Activated CD8-positive, alpha-beta T cell treated with anti-CD3 and anti-CD28 coated beads, Interleukin-2, amount 10 ng/mL, durations not matched to agents 7 days and 5 days (primary cell): ENCODE data around the gene PRR19. TPM values are rescaled to one million over a fixed set of nuclear protein-coding genes. Genes with fewer than 3 reads are reported as not detected.

Source experiments
- ATAC-seq: fragments of 150-1000 bp; cut with Tn5 transposase; one replicate; pipeline ENCODE4 v1.10.0; 2021; ENCODE audit warnings: moderate library complexity
- CTCF ChIA-PET: fragments of 350-600 bp; sonication (Branson Sonifier 250); formaldehyde crosslinking; loops from one replicate; lab custom pipeline; 2021; ENCODE audit warnings: antibody characterized with exemption; lab: Charles Lee
- POLR2A ChIA-PET: fragments of 350-600 bp; sonication (Branson Sonifier 250); formaldehyde crosslinking; loops from one replicate; lab custom pipeline; 2021; ENCODE audit warnings: antibody characterized with exemption; lab: Charles Lee
- DNase-seq: peaks from one replicate; pipeline ENCODE4 v3.0.0-alpha.2; 2020
- H3K27ac Mint-ChIP-seq: one replicate; pipeline ENCODE4 v1.8.0; 2021; ENCODE audit warnings: mild to moderate bottlenecking, mixed read lengths
- H3K27me3 Mint-ChIP-seq: one replicate; pipeline ENCODE4 v1.8.0; 2021; ENCODE audit warnings: low read depth, mixed read lengths
- H3K36me3 Mint-ChIP-seq: one replicate; pipeline ENCODE4 v1.8.0; 2021; ENCODE audit warnings: low read depth, mixed read lengths
- H3K4me1 Mint-ChIP-seq: one replicate; pipeline ENCODE4 v1.8.0; 2021; ENCODE audit warnings: low read depth, mixed read lengths
- H3K4me3 Mint-ChIP-seq: one replicate; pipeline ENCODE4 v1.8.0; 2021; ENCODE audit warnings: mild to moderate bottlenecking, mixed read lengths
- H3K9me3 Mint-ChIP-seq: one replicate; pipeline ENCODE4 v1.8.0; 2022; ENCODE audit warnings: mixed read lengths; ENCODE audit not compliant: insufficient read depth
- total RNA-seq, 2 experiments: library from RNA; stranded (reverse); gene quantifications; one replicate each; pipeline ENCODE4 v1.2.3, GENCODE V29; 2021

The PRR19 gene
- total RNA-seq, 2 experiments from 2014 or later, result 0.44 to 0.55 TPM

DNA sequence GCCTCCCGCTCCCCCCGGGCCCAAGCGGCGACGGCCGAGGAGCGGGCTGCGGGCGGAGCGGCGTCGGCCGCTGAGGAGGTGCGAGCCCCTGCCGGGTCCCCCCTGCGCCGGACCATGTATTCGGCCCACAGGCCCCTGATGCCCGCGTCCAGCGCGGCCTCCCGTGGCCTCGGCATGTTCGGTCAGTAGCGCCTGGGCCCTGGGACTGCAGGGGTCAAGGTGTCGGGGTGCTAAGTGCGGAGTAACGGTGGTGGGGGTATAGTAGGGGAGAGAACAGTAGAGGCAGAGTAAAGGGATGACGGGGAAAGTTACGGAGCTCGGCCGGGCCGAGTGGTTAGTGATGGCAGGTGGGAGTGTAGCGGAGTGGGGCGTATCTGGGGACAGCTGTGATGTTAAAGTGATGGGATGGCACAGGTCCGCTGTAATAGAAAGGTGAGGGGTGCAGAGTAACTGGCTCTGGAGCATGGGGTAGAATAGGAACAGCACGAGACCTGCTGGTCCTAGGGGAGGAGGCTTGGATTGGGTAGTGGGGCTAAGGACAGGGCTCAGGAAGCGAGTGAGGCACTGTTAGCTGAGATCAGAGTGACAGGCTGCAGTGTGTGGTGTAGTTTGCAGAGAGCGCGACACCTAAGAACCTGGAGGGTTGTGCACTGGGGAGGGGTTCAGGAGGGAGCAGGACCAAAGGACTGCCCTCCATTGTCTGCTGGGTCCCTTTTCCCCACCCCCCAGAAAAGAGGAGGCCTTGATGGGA, 17.2 kb upstream of the PRR19 start:
- peak; percentile 45 for DNase-seq
- H3K9me3 Mint-ChIP-seq, result no peaks in the 10 kb centered on the region
- peak overlapping the region; percentile 79 for H3K4me3 Mint-ChIP-seq
- peak overlapping the region; percentile 82 for H3K27ac Mint-ChIP-seq
- ATAC-seq, result no peak
- peaks cover 32% of the 10 kb centered on the region for H3K4me1 Mint-ChIP-seq
- ChIA-PET CTCF (interaction anchor here (0.8 to 2.4 kb wide), 6 partner anchors 11 to 152 kb away, joined by 3 to 13 read pairs (median 4); partner anchors contain the start of gene DEDD2), POLR2A (interaction anchor here (0.5 to 1.9 kb wide), 5 partner anchors 14 to 86 kb away, joined by 3 to 5 read pairs (median 3); no protein-coding TSS in a partner anchor)
- H3K36me3 Mint-ChIP-seq, result peaks cover 13% of the 10 kb centered on the region
- H3K27me3 Mint-ChIP-seq, result no peaks in the 10 kb centered on the region

DNA sequence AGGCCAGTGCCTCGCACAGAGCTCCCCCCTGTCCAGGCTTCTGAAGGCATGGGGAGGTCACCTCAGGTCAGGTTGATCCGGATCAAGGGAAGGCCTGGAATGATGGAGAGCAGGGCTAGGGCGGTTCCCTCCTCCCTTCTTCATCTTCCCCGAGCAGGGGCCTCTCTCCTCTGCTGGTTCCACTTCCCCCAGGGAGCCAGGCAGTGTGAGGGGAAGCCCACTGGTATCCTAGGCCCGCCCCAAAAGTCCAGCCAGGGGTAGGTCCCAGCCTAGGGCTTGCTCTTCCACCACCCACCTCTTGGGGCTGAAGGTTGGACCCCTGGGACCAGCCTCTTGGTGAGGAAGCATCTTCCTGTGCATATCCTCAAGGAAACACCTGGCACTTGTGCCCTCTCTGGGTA, 16.4 kb upstream of the PRR19 start:
- ChIA-PET POLR2A (interaction anchor here (1.3 to 1.9 kb wide), 2 partner anchors 13 to 15 kb away, joined by 4 to 5 read pairs; no protein-coding TSS in a partner anchor), CTCF (interaction anchor here (1.5 to 2.4 kb wide), 4 partner anchors 10 to 153 kb away, joined by 3 to 13 read pairs (median 4); partner anchors contain the start of gene DEDD2)
- Mint-ChIP-seq H3K36me3 (peaks cover 13% of the 10 kb centered on the region), H3K4me3 (peak overlapping the region; percentile 79), H3K9me3 (no peaks in the 10 kb centered on the region), H3K4me1 (peaks cover 32% of the 10 kb centered on the region), H3K27ac (peak overlapping the region; percentile 53), H3K27me3 (no peaks in the 10 kb centered on the region)
- DNase-seq (no peak), ATAC-seq (no peak)

DNA sequence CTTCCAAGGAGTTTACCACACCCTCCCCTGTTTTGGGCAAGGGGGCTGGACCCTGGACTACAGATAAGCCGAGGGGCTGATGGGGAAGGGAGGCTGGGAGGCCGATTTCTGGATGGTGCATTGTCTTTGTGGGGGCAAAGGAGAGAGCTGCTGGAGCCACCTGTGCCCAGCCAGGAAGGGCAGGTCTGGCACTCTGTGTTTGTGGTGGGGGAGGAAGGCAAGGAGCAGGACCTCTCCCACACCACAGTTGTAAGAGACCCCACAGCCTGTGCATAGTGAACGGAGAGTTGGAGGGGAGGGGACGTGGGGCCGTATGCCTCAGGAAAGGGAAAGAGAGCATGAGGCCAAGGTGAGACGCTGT, 16.0 kb upstream of the PRR19 start:
- Mint-ChIP-seq H3K9me3 (no peaks in the 10 kb centered on the region), H3K27me3 (no peaks in the 10 kb centered on the region), H3K4me3 (peak overlapping the region; percentile 79), H3K27ac (peak overlapping the region; percentile 53), H3K36me3 (peaks cover 13% of the 10 kb centered on the region), H3K4me1 (peaks cover 32% of the 10 kb centered on the region)
- POLR2A ChIA-PET, result no interaction called here
- ATAC-seq, result no peak
- CTCF ChIA-PET, result interaction anchor here (1.7 to 2.4 kb wide), 2 partner anchors 10 to 69 kb away, joined by 3 to 13 read pairs; no protein-coding TSS in a partner anchor
- DNase-seq, result no peak

DNA sequence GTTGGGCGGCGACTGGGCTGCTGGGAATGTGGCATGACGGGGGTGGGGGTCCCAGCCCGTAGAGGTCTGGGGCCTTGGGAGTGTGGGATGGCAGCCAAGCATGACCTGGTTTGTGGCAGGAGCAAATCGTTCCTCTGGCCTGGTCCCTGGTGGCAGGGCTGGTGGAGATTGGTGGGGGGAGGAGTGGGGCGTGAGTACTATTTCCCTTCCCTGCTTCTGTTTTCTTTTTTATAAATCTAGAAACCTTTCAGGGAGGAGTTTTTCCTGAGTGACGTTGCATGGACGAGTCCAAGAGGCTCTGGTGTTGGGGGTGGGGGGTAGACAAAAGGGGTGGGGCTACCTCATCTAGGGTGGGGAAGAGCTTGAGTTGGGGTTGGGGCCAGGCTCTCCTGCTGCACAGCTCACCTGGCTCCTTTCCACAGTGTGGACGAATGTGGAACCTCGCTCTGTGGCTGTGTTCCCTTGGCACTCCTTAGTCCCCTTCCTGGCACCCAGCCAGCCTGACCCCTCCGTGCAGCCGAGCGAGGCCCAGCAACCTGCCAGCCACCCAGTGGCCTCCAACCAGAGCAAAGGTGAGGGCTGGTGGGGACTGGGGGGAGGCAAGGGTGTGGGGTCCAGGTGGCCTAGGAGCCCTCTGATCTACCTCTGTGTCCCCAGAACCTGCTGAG, 15.4 kb upstream of the PRR19 start:
- ChIA-PET CTCF (interaction anchor here (1.6 to 2.4 kb wide), 2 partner anchors 9 to 10 kb away, joined by 4 to 13 read pairs; no protein-coding TSS in a partner anchor), POLR2A (no interaction called here)
- Mint-ChIP-seq H3K27ac (peak overlapping the region; percentile 53), H3K4me1 (peaks cover 28% of the 10 kb centered on the region), H3K36me3 (peaks cover 17% of the 10 kb centered on the region), H3K9me3 (no peaks in the 10 kb centered on the region), H3K4me3 (peak overlapping the region; percentile 79), H3K27me3 (no peaks in the 10 kb centered on the region)
- ATAC-seq (no peak), DNase-seq (no peak)

DNA sequence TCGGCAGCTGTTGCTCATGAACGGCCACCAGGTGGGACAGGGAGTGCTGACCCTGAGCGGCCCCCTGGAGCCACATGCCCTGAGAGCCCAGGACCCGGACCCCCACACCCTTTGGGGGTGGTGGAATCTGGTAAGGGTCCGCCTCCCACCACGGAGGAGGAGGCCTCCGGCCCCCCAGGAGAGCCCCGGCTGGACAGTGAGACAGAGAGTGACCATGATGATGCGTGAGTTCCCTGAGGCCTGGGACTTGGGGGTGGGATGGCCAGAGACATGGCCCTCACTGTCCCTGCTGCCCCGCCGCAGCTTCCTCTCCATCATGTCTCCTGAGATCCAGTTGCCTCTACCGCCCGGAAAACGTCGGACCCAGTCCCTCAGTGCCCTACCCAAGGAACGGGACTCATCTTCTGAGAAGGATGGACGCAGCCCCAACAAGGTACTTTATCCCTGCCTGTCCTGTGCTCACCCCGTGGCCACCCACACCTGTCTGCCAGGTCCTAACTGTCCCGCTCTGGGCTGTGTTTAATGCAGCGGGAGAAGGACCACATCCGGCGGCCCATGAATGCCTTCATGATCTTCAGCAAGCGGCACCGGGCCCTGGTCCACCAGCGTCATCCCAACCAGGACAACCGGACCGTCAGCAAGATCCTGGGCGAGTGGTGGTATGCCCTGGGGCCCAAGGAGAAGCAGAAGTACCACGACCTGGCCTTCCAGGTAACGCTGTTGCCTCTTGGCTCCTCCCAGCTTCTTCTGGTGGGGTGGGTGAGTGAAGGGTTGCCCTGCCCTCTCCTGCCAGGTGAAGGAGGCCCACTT, 14.7 kb upstream of the PRR19 start:
- H3K4me1 Mint-ChIP-seq, result peaks cover 27% of the 10 kb centered on the region
- H3K36me3 Mint-ChIP-seq, result peaks cover 23% of the 10 kb centered on the region
- H3K9me3 Mint-ChIP-seq, result no peaks in the 10 kb centered on the region
- no peak overlapping the region for H3K27ac Mint-ChIP-seq
- POLR2A ChIA-PET, result no interaction called here
- no peaks in the 10 kb centered on the region for H3K27me3 Mint-ChIP-seq
- DNase-seq, result no peak
- ATAC-seq, result no peak
- H3K4me3 Mint-ChIP-seq, result no peak overlapping the region
- CTCF ChIA-PET, result interaction anchor here (1.5 to 1.6 kb wide), 2 partner anchors 9 to 102 kb away, joined by 4 to 5 read pairs; no protein-coding TSS in a partner anchor

DNA sequence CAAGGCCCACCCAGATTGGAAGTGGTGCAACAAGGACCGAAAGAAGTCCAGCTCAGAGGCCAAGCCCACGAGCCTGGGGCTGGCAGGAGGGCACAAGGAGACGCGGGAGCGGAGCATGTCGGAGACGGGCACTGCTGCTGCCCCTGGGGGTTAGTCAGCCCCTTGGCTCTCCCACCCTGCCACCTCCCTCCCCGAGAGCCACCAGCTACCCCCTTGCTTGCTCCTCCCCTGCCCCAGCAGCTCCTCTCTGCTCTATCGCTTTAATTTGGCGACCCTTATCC, 14.2 kb upstream of the PRR19 start:
- H3K9me3 Mint-ChIP-seq, result no peaks in the 10 kb centered on the region
- H3K36me3 Mint-ChIP-seq, result peaks cover 23% of the 10 kb centered on the region
- no peaks in the 10 kb centered on the region for H3K27me3 Mint-ChIP-seq
- DNase-seq (no peak), ATAC-seq (no peak)
- no peak overlapping the region for H3K27ac Mint-ChIP-seq
- ChIA-PET POLR2A (no interaction called here), CTCF (interaction anchor here (1.5 to 1.6 kb wide), 2 partner anchors 9 to 103 kb away, joined by 4 to 5 read pairs; no protein-coding TSS in a partner anchor)
- no peak overlapping the region for H3K4me3 Mint-ChIP-seq
- H3K4me1 Mint-ChIP-seq, result peaks cover 23% of the 10 kb centered on the region

DNA sequence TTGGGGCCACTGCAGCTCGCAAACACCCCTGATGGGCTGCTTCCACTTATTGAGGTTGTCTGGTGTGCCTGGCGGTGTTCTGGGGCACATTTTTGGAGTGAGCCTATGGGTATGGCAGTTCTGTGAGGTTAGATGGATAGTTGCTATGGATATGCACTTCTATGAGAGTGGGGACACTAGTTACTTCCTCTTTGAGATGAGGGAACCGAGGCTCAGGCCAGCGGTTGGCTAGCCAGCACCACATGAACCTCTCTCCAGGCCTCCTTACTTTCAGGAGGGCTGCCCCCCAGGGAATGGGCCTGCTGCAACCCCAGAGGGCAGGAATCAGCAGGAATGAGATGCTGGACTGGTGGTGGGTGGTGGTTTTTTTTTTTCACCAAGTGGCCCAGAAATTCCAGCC, 13.5 kb upstream of the PRR19 start:
- no peak for DNase-seq
- Mint-ChIP-seq H3K9me3 (no peaks in the 10 kb centered on the region), H3K27me3 (no peaks in the 10 kb centered on the region), H3K36me3 (peaks cover 26% of the 10 kb centered on the region), H3K4me1 (peaks cover 23% of the 10 kb centered on the region), H3K27ac (no peak overlapping the region), H3K4me3 (no peak overlapping the region)
- POLR2A ChIA-PET, result interaction anchor here (1.1 kb wide), 1 partner anchor 9 kb away, joined by 3 read pairs; no protein-coding TSS in a partner anchor
- CTCF ChIA-PET, result interaction anchor here (1.5 kb wide), 1 partner anchor 104 kb away, joined by 5 read pairs; no protein-coding TSS in a partner anchor
- ATAC-seq, result no peak

DNA sequence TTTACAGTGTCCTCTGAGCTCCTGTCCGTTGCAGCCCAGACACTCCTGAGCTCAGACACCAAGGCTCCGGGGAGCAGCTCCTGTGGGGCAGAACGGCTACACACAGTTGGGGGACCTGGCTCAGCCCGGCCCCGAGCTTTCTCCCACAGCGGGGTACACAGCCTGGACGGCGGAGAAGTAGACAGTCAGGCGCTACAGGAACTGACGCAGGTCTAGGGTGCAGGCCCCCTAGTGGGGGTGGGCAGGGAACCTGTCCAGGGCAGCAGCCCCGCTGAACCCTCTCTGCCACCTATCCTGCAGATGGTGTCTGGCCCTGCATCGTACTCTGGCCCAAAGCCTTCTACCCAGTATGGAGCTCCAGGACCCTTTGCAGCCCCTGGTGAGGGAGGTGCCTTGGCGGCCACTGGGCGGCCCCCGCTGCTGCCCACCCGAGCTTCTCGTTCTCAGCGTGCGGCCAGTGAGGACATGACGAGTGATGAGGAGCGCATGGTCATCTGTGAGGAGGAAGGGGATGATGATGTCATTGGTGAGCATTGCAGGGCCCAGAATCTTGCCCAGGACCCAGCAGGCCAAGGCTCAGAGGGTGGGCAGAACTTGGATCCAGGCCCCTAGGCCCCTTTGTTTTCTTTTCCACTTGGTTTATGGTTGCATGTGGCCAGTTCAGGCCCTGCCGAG, 12.9 kb upstream of the PRR19 start:
- no peaks in the 10 kb centered on the region for H3K27me3 Mint-ChIP-seq
- peaks cover 31% of the 10 kb centered on the region for H3K36me3 Mint-ChIP-seq
- ChIA-PET CTCF (interaction anchor here (1.5 kb wide), 1 partner anchor 104 kb away, joined by 5 read pairs; no protein-coding TSS in a partner anchor), POLR2A (interaction anchor here (1.1 kb wide), 1 partner anchor 9 kb away, joined by 3 read pairs; no protein-coding TSS in a partner anchor)
- DNase-seq (no peak), ATAC-seq (no peak)
- H3K27ac Mint-ChIP-seq, result no peak overlapping the region
- no peaks in the 10 kb centered on the region for H3K9me3 Mint-ChIP-seq
- H3K4me3 Mint-ChIP-seq, result no peak overlapping the region
- H3K4me1 Mint-ChIP-seq, result peaks cover 23% of the 10 kb centered on the region

DNA sequence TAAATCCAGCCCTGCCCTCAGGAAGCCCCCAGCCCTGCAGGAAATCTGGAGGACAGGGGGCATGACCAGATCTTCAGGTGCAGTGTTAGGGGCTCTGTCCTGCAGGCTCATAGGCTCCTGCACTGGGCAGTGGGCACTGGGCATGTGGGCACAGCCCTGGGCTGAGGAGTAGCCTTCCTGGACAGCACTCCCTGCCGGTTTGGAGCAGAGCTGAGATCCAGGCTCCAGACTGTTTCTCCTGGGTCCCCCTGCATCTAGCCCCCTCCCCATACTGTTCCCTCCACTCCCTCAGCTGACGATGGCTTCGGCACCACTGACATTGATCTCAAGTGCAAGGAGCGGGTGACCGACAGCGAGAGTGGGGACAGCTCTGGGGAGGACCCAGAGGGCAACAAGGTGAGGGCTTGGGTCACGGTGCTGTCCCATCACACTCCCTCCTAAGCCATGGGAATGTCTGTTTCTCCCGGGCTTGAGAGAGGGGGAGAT, 12.3 kb upstream of the PRR19 start:
- Mint-ChIP-seq H3K27ac (no peak overlapping the region), H3K36me3 (peaks cover 35% of the 10 kb centered on the region)

DNA sequence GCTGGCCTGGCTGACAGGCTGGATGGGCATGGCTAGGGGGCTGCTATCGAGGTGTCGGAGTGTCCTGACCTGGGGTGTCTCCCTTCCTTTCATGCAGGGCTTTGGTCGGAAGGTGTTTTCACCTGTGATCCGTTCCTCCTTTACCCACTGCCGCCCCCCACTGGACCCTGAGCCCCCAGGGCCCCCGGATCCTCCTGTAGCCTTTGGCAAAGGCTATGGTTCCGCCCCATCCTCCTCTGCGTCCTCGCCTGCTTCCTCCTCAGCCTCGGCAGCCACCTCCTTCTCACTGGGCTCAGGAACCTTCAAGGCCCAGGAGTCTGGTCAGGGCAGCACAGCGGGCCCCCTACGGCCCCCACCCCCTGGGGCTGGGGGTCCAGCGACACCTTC, 11.8 kb upstream of the PRR19 start:
- no peak for DNase-seq
- Mint-ChIP-seq H3K36me3 (peaks cover 35% of the 10 kb centered on the region), H3K27ac (no peak overlapping the region), H3K9me3 (no peaks in the 10 kb centered on the region), H3K4me1 (peaks cover 18% of the 10 kb centered on the region), H3K27me3 (no peaks in the 10 kb centered on the region), H3K4me3 (no peak overlapping the region)
- ChIA-PET CTCF (interaction anchor here (1.2 kb wide), 1 partner anchor 180 kb away, joined by 3 read pairs; no protein-coding TSS in a partner anchor), POLR2A (no interaction called here)
- ATAC-seq, result no peak

More for the DNA sequence above, 12.3 kb upstream of the PRR19 start:
- POLR2A ChIA-PET, result interaction anchor here (1.1 kb wide), 1 partner anchor 10 kb away, joined by 3 read pairs; no protein-coding TSS in a partner anchor
- CTCF ChIA-PET, result no interaction called here
- peaks cover 23% of the 10 kb centered on the region for H3K4me1 Mint-ChIP-seq
- DNase-seq (no peak), ATAC-seq (no peak)
- H3K27me3 Mint-ChIP-seq, result no peaks in the 10 kb centered on the region
- no peaks in the 10 kb centered on the region for H3K9me3 Mint-ChIP-seq
- no peak overlapping the region for H3K4me3 Mint-ChIP-seq
